ENCODE data around the gene FBLN2.

Gene FBLN2

GRCh38 chr3:13617981-13618380 lies 69.1 kb downstream of the FBLN2 start:
- DNase-seq (ENCODE audit: low spot score): no peak
- TF ChIP-seq CTCF (IDR thresholded peaks at IDR 0.05; ENCODE audit: extremely low read depth, missing control alignments): no peak

- no peak for DNase-seq (ENCODE audit: low spot score)
- no peak for TF ChIP-seq CTCF (IDR thresholded peaks at IDR 0.05; ENCODE audit: extremely low read depth, missing control alignments)
These were observed 69.9 kb downstream of the FBLN2 start for GRCh38 chr3:13618836-13619235.

GRCh38 chr3:13619661-13620230 lies 70.8 kb downstream of the FBLN2 start:
- DNase-seq (ENCODE audit: low spot score): no peak
- no peak for TF ChIP-seq CTCF (IDR thresholded peaks at IDR 0.05; ENCODE audit: extremely low read depth, missing control alignments)

GRCh38 chr3:13620281-13620680 lies 71.4 kb downstream of the FBLN2 start:
- no peak for DNase-seq (ENCODE audit: low spot score)
- TF ChIP-seq CTCF (IDR thresholded peaks at IDR 0.05; ENCODE audit: extremely low read depth, missing control alignments): no peak

GRCh38 chr3:13620776-13621365 lies 71.9 kb downstream of the FBLN2 start:
- DNase-seq (ENCODE audit: low spot score): no peak
- TF ChIP-seq CTCF (IDR thresholded peaks at IDR 0.05; ENCODE audit: extremely low read depth, missing control alignments): no peak

- no peak for DNase-seq (ENCODE audit: low spot score)
- TF ChIP-seq CTCF (IDR thresholded peaks at IDR 0.05; ENCODE audit: extremely low read depth, missing control alignments): no peak
These were observed 72.7 kb downstream of the FBLN2 start for GRCh38 chr3:13621381-13622221.

GRCh38 chr3:13622356-13622755 lies 73.4 kb downstream of the FBLN2 start:
- DNase-seq (ENCODE audit: low spot score): no peak
- no peak for TF ChIP-seq CTCF (IDR thresholded peaks at IDR 0.05; ENCODE audit: extremely low read depth, missing control alignments)

Data from GM20000 (cell line).